HG03442 (cell line): ENCODE measurements around the gene NEDD4L.
"Not testable (repeated sequence)": the region's sequence is repeated elsewhere in the genome, so short reads cannot be mapped to it uniquely, and the experiment has no call there.

Experiments used
- ATAC-seq: cut with Tn5 transposase; IDR thresholded peaks from one replicate; pipeline ENCODE4 v1.9.1; 2021; ENCODE audit warnings: mild to moderate bottlenecking, moderate library complexity; ENCODE audit not compliant: unreplicated experiment

The NEDD4L gene

GRCh38 chr18:58361212-58361611, 317.2 kb downstream of the NEDD4L start:
- no peak for ATAC-seq

GRCh38 chr18:58362027-58362575, 318.1 kb downstream of the NEDD4L start:
- ATAC-seq = no peak

GRCh38 chr18:58362829-58363271, 318.8 kb downstream of the NEDD4L start:
- no peak for ATAC-seq

- ATAC-seq = no peak
Observed at GRCh38 chr18:58363767-58364540, 319.9 kb downstream of the NEDD4L start.

- no peak for ATAC-seq
Observed at GRCh38 chr18:58364876-58365528, 321.0 kb downstream of the NEDD4L start.

GRCh38 chr18:58367425-58368140, 323.6 kb downstream of the NEDD4L start:
- no peak for ATAC-seq

- no peak for ATAC-seq
Observed at GRCh38 chr18:58369616-58370015, 325.6 kb downstream of the NEDD4L start.

GRCh38 chr18:58370038-58370580, 326.1 kb downstream of the NEDD4L start:
- ATAC-seq = no peak

GRCh38 chr18:58370612-58371011, 326.6 kb downstream of the NEDD4L start:
- ATAC-seq = no peak

GRCh38 chr18:58373481-58373880, 329.5 kb downstream of the NEDD4L start:
- no peak for ATAC-seq

- ATAC-seq = no peak
Observed at GRCh38 chr18:58375051-58375450, 331.0 kb downstream of the NEDD4L start.

- no peak for ATAC-seq
Observed at GRCh38 chr18:58378411-58379379, 334.7 kb downstream of the NEDD4L start.

GRCh38 chr18:58379443-58379842, 335.4 kb downstream of the NEDD4L start:
- no peak for ATAC-seq

- not testable (repeated sequence) for ATAC-seq
Observed at GRCh38 chr18:58380113-58380512, 336.1 kb downstream of the NEDD4L start.

GRCh38 chr18:58381676-58382411, 337.8 kb downstream of the NEDD4L start:
- no peak for ATAC-seq

- no peak for ATAC-seq
Observed at GRCh38 chr18:58382446-58382845, 338.4 kb downstream of the NEDD4L start.

GRCh38 chr18:58385472-58385871, 341.4 kb downstream of the NEDD4L start:
- ATAC-seq = no peak

- ATAC-seq = no peak
Observed at GRCh38 chr18:58386780-58387179, 342.8 kb downstream of the NEDD4L start.

GRCh38 chr18:58387716-58388115, 343.7 kb downstream of the NEDD4L start:
- ATAC-seq = no peak
